ENCODE results near the gene CFAP73.

Gene CFAP73

GRCh38 chr12:113208041-113208934 lies 58.8 kb downstream of the CFAP73 start:
- DNase-seq (ENCODE audit: extremely low read depth, low read depth) = no peak
- TF ChIP-seq CTCF (IDR thresholded peaks at IDR 0.05; ENCODE audit: low read depth, low read length) = no peak
